SK-N-SH (cell line): ENCODE data around the gene FOXB1.

Experiments used
- CTCF ChIP-seq: fragments of 200-600 bp; sonication (generic); IDR thresholded peaks from 2 replicates; pipeline ENCODE4 v1.6.1; 2017; ENCODE audit warnings: antibody characterized with exemption, mild to moderate bottlenecking, moderate library complexity
- MEF2A ChIP-seq: IDR thresholded peaks from 2 replicates; pipeline ENCODE4 v1.4.0; 2012; ENCODE audit warnings: low read depth, borderline replicate concordance
- PBX3 ChIP-seq: IDR thresholded peaks from 2 replicates; pipeline ENCODE4; 2012
- POLR2AphosphoS5 ChIP-seq: IDR thresholded peaks from 2 replicates; pipeline ENCODE4 v1.6.1; 2012; ENCODE audit warnings: low read depth, low read length
- YY1 ChIP-seq: IDR thresholded peaks from 2 replicates; pipeline ENCODE4 v1.4.0; 2012; ENCODE audit warnings: low read depth, mild to moderate bottlenecking

GRCh38 chr15:60004009-60004845, at the start of gene FOXB1:
- TF ChIP-seq POLR2AphosphoS5 (no peak), YY1 (no peak), PBX3 (no peak), MEF2A (no peak), CTCF (no peak)
